ENCODE results near the gene PRORP. TPM values are rescaled to one million over a fixed set of nuclear protein-coding genes. Genes with fewer than 3 reads are reported as not detected.

PRORP gene
- polyA plus RNA-seq, result 10 to 100 TPM in 3 of 4 donors, 1 to 10 TPM in 1; 8.1 to 31.0 (median 16.0) TPM
- long read RNA-seq, donor 1, result 0 reads
- long read RNA-seq, donor 2, partial matches to known transcripts, result 0 of 4 reads
- long read RNA-seq, donor 2, other reads (novel, unspliced or antisense), result 0 of 4 reads
- long read RNA-seq, donor 3, partial matches to known transcripts, result 0 of 1 reads
- long read RNA-seq, donor 3, other reads (novel, unspliced or antisense), result 0 of 1 reads
- long read RNA-seq, donor 4, result 0 reads
- long read RNA-seq, donor 5, result 0 reads
- long read RNA-seq, donor 6, full-length matches to known transcripts, result 9 of 9 reads
- long read RNA-seq, donor 6, partial matches to known transcripts, result 0 of 9 reads
- long read RNA-seq, donor 6, other reads (novel, unspliced or antisense), result 0 of 9 reads
- long read RNA-seq, donor 7, result 0 reads
- long read RNA-seq, donor 8, result 0 reads
- long read RNA-seq, donor 9, partial matches to known transcripts, result 0 of 1 reads
- long read RNA-seq, donor 9, other reads (novel, unspliced or antisense), result 0 of 1 reads
- long read RNA-seq, donor 10, full-length matches to known transcripts, result 5 of 10 reads
- long read RNA-seq, donor 10, partial matches to known transcripts, result 5 of 10 reads
- long read RNA-seq, donor 10, other reads (novel, unspliced or antisense), result 0 of 10 reads

GRCh38 chr14:35121887-35122695, at the start of gene PRORP, which contains the start of gene PPP2R3C:
TSS of gene PRORP (plus strand) at chr14:35122552. CDS start at chr14:35123246, 694 bp downstream.
TSS of gene PPP2R3C (minus strand) at chr14:35121990. CDS start at chr14:35121959, 31 bp downstream.
- FAIRE-seq, result no peak
- peak; percentile 97 to 98 for DNase-seq

GRCh38 chr14:35073486-35073885, 48.9 kb upstream of the PRORP start:
- Histone ChIP-seq H3K27ac (ENCODE audit: low read depth in 1 of 3, low read length in 2 of 3) (no peak overlapping the region), H3K27me3 (ENCODE audit: control insufficient read depth in 3 of 3, insufficient read depth in 3 of 3, low read length in 3 of 3) (no peaks in the 10 kb centered on the region), H3K9me3 (ENCODE audit: control insufficient read depth in 2 of 2, insufficient read depth in 1 of 2, low read depth in 1 of 2, low read length in 1 of 2) (peaks cover 0 to 7% of the 10 kb centered on the region in 2 donors), H3K36me3 (ENCODE audit: control insufficient read depth in 3 of 3, insufficient read depth in 2 of 3, low read depth in 1 of 3, low read length in 3 of 3) (peaks cover 0 to 30% (median 9%) of the 10 kb centered on the region in 3 donors), H3K4me1 (ENCODE audit: control insufficient read depth in 3 of 3, insufficient read depth in 2 of 3, low read depth in 1 of 3, low read length in 2 of 3) (peaks cover 0 to 6% (median 4%) of the 10 kb centered on the region in 3 donors), H3K4me3 (ENCODE audit: low read depth in 1 of 3, low read length in 3 of 3) (no peak overlapping the region)
- FAIRE-seq (no peak), DNase-seq (no peak)
- 92 to 97% (median 95%) methylated on average over 1 of the region's 1 CpG for WGBS, 3 donors

More at GRCh38 chr14:35121887-35122695, at the start of gene PRORP, which contains the start of gene PPP2R3C:
- peaks cover 0 to 16% (median 0%) of the 10 kb centered on the region in 3 donors for H3K36me3 ChIP-seq (ENCODE audit: control insufficient read depth in 3 of 3, insufficient read depth in 2 of 3, low read depth in 1 of 3, low read length in 3 of 3)
- peaks cover 0 to 14% (median 3%) of the 10 kb centered on the region in 3 donors for H3K4me1 ChIP-seq (ENCODE audit: control insufficient read depth in 3 of 3, insufficient read depth in 2 of 3, low read depth in 1 of 3, low read length in 2 of 3)
- H3K9me3 ChIP-seq (ENCODE audit: control insufficient read depth in 2 of 2, insufficient read depth in 1 of 2, low read depth in 1 of 2, low read length in 1 of 2), result no peaks in the 10 kb centered on the region
- WGBS, 3 donors, result 0 to 1% (median 0%) methylated on average over 56 to 57 of the region's 57 CpGs
- H3K27me3 ChIP-seq (ENCODE audit: control insufficient read depth in 3 of 3, insufficient read depth in 3 of 3, low read length in 3 of 3), result no peaks in the 10 kb centered on the region
- H3K4me3 ChIP-seq (ENCODE audit: low read depth in 1 of 3, low read length in 3 of 3), result peak within 1 kb of the TSS; percentile 34 to 93 (median 77)
- H3K27ac ChIP-seq (ENCODE audit: low read depth in 1 of 3, low read length in 2 of 3), result peak within 1 kb of the TSS; percentile 90 to 98 (median 95)

GRCh38 chr14:35078082-35078481, 44.3 kb upstream of the PRORP start:
- H3K27ac ChIP-seq (ENCODE audit: low read depth in 1 of 3, low read length in 2 of 3), result peak overlapping the region in 2 of 3 donors; percentile 63 to 69
- no peak overlapping the region for H3K4me3 ChIP-seq (ENCODE audit: low read depth in 1 of 3, low read length in 3 of 3)
- peaks cover 4 to 18% (median 12%) of the 10 kb centered on the region in 3 donors for H3K36me3 ChIP-seq (ENCODE audit: control insufficient read depth in 3 of 3, insufficient read depth in 2 of 3, low read depth in 1 of 3, low read length in 3 of 3)

GRCh38 chr14:35079742-35080141, 42.6 kb upstream of the PRORP start:
- DNase-seq (peak in 1 of 2 donors; percentile 28), FAIRE-seq (no peak)
- H3K9me3 ChIP-seq (ENCODE audit: control insufficient read depth in 2 of 2, insufficient read depth in 1 of 2, low read depth in 1 of 2, low read length in 1 of 2), result no peaks in the 10 kb centered on the region
- peaks cover 0 to 9% (median 0%) of the 10 kb centered on the region in 3 donors for H3K4me1 ChIP-seq (ENCODE audit: control insufficient read depth in 3 of 3, insufficient read depth in 2 of 3, low read depth in 1 of 3, low read length in 2 of 3)
- H3K4me3 ChIP-seq (ENCODE audit: low read depth in 1 of 3, low read length in 3 of 3), result no peak overlapping the region
- WGBS, 3 donors, result 84 to 92% (median 92%) methylated on average over 1 of the region's 1 CpG
- no peaks in the 10 kb centered on the region for H3K27me3 ChIP-seq (ENCODE audit: control insufficient read depth in 3 of 3, insufficient read depth in 3 of 3, low read length in 3 of 3)
- peaks cover 4 to 23% (median 16%) of the 10 kb centered on the region in 3 donors for H3K36me3 ChIP-seq (ENCODE audit: control insufficient read depth in 3 of 3, insufficient read depth in 2 of 3, low read depth in 1 of 3, low read length in 3 of 3)
- peak overlapping the region in 1 of 3 donors; percentile 44 for H3K27ac ChIP-seq (ENCODE audit: low read depth in 1 of 3, low read length in 2 of 3)

More at GRCh38 chr14:35078082-35078481, 44.3 kb upstream of the PRORP start:
- peak; percentile 80 to 94 for DNase-seq
- peak; percentile 92 for FAIRE-seq
- WGBS, 3 donors, result 54 to 83% (median 59%) methylated on average over 2 of the region's 2 CpGs
- no peaks in the 10 kb centered on the region for H3K27me3 ChIP-seq (ENCODE audit: control insufficient read depth in 3 of 3, insufficient read depth in 3 of 3, low read length in 3 of 3)
- peaks cover 0 to 3% (median 0%) of the 10 kb centered on the region in 3 donors for H3K4me1 ChIP-seq (ENCODE audit: control insufficient read depth in 3 of 3, insufficient read depth in 2 of 3, low read depth in 1 of 3, low read length in 2 of 3)
- peaks cover 0 to under 1% of the 10 kb centered on the region in 2 donors for H3K9me3 ChIP-seq (ENCODE audit: control insufficient read depth in 2 of 2, insufficient read depth in 1 of 2, low read depth in 1 of 2, low read length in 1 of 2)

- Histone ChIP-seq H3K27me3 (ENCODE audit: control insufficient read depth in 3 of 3, insufficient read depth in 3 of 3, low read length in 3 of 3) (no peaks in the 10 kb centered on the region), H3K4me3 (ENCODE audit: low read depth in 1 of 3, low read length in 3 of 3) (no peak overlapping the region), H3K36me3 (ENCODE audit: control insufficient read depth in 3 of 3, insufficient read depth in 2 of 3, low read depth in 1 of 3, low read length in 3 of 3) (peaks cover 4 to 29% (median 24%) of the 10 kb centered on the region in 3 donors), H3K27ac (ENCODE audit: low read depth in 1 of 3, low read length in 2 of 3) (peak overlapping the region in 1 of 3 donors; percentile 4), H3K9me3 (ENCODE audit: control insufficient read depth in 2 of 2, insufficient read depth in 1 of 2, low read depth in 1 of 2, low read length in 1 of 2) (no peaks in the 10 kb centered on the region), H3K4me1 (ENCODE audit: control insufficient read depth in 3 of 3, insufficient read depth in 2 of 3, low read depth in 1 of 3, low read length in 2 of 3) (peaks cover 0 to 6% (median 0%) of the 10 kb centered on the region in 3 donors)
- DNase-seq (peak; percentile 17 to 43), FAIRE-seq (no peak)
- WGBS, 3 donors, result 68 to 81% (median 76%) methylated on average over 8 of the region's 8 CpGs
Observed at GRCh38 chr14:35083530-35084150, 38.7 kb upstream of the PRORP start.

GRCh38 chr14:35085441-35085840, 36.9 kb upstream of the PRORP start:
- Histone ChIP-seq H3K9me3 (ENCODE audit: control insufficient read depth in 2 of 2, insufficient read depth in 1 of 2, low read depth in 1 of 2, low read length in 1 of 2) (no peaks in the 10 kb centered on the region), H3K4me3 (ENCODE audit: low read depth in 1 of 3, low read length in 3 of 3) (no peak overlapping the region), H3K27me3 (ENCODE audit: control insufficient read depth in 3 of 3, insufficient read depth in 3 of 3, low read length in 3 of 3) (no peaks in the 10 kb centered on the region), H3K4me1 (ENCODE audit: control insufficient read depth in 3 of 3, insufficient read depth in 2 of 3, low read depth in 1 of 3, low read length in 2 of 3) (peaks cover 0 to 6% (median 0%) of the 10 kb centered on the region in 3 donors), H3K27ac (ENCODE audit: low read depth in 1 of 3, low read length in 2 of 3) (no peak overlapping the region), H3K36me3 (ENCODE audit: control insufficient read depth in 3 of 3, insufficient read depth in 2 of 3, low read depth in 1 of 3, low read length in 3 of 3) (peaks cover 0 to 41% (median 17%) of the 10 kb centered on the region in 3 donors)
- no peak for FAIRE-seq
- WGBS, 3 donors, result 71 to 90% (median 85%) methylated on average over 2 of the region's 2 CpGs
- no peak for DNase-seq

- Histone ChIP-seq H3K36me3 (ENCODE audit: control insufficient read depth in 3 of 3, insufficient read depth in 2 of 3, low read depth in 1 of 3, low read length in 3 of 3) (peaks cover 0 to 52% (median 12%) of the 10 kb centered on the region in 3 donors), H3K27me3 (ENCODE audit: control insufficient read depth in 3 of 3, insufficient read depth in 3 of 3, low read length in 3 of 3) (no peaks in the 10 kb centered on the region), H3K4me3 (ENCODE audit: low read depth in 1 of 3, low read length in 3 of 3) (no peak overlapping the region), H3K9me3 (ENCODE audit: control insufficient read depth in 2 of 2, insufficient read depth in 1 of 2, low read depth in 1 of 2, low read length in 1 of 2) (peaks cover 0 to 3% of the 10 kb centered on the region in 2 donors), H3K27ac (ENCODE audit: low read depth in 1 of 3, low read length in 2 of 3) (no peak overlapping the region), H3K4me1 (ENCODE audit: control insufficient read depth in 3 of 3, insufficient read depth in 2 of 3, low read depth in 1 of 3, low read length in 2 of 3) (peaks cover 0 to 4% (median 0%) of the 10 kb centered on the region in 3 donors)
- WGBS, 3 donors, result 59 to 89% (median 88%) methylated on average over 2 of the region's 2 CpGs
- FAIRE-seq (no peak), DNase-seq (no peak)
Observed at GRCh38 chr14:35088514-35088913, 33.8 kb upstream of the PRORP start.

Measured in small intestine (tissue), 16 donors.